Stimulated activated CD8-positive, alpha-beta memory T cell treated with anti-CD3 and anti-CD28 coated beads, Interleukin-7, amount 100 ng/mL, for 48 hours (primary cell): ENCODE measurements around the gene DPCD.
"Not testable (repeated sequence)": the region's sequence is repeated elsewhere in the genome, so short reads cannot be mapped to it uniquely, and the experiment has no call there.

Source experiments
- DNase-seq, 2 donors: peaks; one replicate each; pipeline ENCODE4 v3.0.0-alpha.2; 2020; ENCODE audit warnings: low read depth in 1 of 2; ENCODE audit errors: extremely low read depth in 1 of 2

Gene DPCD

DNA sequence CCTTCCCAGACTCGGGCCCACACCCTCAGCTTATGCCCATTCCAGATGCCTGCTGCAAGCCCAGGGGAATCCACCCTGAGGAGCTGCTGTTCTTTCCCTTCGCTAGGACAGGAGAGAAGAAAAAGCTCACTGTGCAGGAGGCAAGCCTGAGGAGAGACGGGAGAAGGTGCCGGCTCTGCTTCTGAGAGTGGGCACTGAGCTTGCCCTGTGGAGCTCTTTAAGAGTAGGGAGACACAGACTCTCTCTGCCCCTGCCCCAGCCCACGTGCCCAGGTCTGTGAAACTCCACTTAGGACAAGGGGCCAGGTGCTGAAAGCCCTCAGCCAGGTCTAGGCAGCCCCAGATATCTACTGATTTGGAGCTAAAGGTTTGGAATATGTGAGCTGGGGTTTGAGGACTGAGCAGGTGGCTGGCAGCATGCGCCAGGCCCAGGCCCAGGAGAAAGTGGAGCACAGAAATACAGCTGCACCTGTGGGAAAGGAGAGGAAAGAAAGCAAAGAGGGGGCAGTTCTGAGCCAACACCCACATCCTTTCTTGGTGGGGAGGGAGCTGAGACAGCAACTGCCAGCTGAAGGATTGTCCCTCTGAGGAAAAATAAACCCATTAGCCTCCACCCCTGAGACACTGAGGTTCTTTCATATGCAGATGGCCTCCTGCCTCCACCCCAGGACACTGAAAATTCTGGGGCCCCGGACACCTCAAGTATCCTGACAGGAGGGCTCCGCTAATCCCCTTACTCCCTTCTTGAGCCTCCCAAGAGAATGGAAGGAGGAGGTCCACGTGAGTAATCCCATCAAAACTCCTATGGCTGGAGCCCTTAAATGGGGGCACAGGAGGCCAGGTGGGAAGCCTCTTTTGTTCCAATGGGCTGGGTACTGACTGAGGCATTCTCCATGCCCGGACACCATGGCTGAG is 7.4 kb upstream of the DPCD start:
- DNase-seq = no peak

DNA sequence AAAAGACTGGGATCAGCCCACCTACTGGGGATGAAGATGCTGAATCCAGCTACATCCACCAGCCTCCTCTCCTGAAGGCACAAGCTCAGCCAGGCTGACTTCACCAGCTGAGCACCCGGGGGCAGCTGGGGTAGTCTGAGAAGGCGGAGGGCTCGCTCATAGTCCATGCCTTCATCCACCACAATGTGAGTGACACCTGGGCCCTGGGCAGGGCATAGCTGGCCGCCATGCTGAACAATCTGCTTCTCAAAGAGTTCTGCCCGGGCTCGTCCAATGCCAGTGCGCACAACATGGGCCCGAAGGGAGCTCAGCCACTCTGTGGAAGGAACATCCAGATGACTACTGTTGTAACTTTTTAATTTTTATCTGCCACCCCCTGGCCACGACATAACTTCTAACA is 2.3 kb upstream of the DPCD start:
- DNase-seq = no peak

GRCh38 chr10:101588879-101589278 is 758 bp downstream of the DPCD start:
- DNase-seq = no peak

GRCh38 chr10:101593331-101593730 is 5.2 kb downstream of the DPCD start:
- not testable (repeated sequence) for DNase-seq

GRCh38 chr10:101595591-101596433 is 7.7 kb downstream of the DPCD start:
- DNase-seq = no peak

- DNase-seq = no peak
Measured at GRCh38 chr10:101597091-101597900, 9.2 kb downstream of the DPCD start.

DNA sequence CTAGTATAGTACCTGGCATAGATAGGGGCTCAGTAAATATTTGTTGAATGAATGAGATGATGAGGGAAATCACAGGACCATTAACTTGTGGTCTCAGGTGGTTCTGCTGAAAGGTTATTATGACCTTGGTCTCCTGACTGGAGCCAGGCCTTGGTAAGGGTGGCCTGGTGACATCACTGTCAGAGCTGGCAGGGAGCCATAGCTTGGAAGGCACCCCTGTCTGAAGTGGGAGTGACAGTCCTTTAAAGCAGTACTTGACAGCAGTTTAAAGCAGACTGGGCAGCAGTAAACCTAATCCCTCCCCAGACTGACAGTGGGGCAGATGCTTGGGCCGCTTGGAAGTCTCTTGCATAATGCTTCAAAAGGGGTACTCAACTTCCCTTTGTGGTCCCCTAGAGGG is 13.4 kb downstream of the DPCD start:
- DNase-seq = no peak

DNA sequence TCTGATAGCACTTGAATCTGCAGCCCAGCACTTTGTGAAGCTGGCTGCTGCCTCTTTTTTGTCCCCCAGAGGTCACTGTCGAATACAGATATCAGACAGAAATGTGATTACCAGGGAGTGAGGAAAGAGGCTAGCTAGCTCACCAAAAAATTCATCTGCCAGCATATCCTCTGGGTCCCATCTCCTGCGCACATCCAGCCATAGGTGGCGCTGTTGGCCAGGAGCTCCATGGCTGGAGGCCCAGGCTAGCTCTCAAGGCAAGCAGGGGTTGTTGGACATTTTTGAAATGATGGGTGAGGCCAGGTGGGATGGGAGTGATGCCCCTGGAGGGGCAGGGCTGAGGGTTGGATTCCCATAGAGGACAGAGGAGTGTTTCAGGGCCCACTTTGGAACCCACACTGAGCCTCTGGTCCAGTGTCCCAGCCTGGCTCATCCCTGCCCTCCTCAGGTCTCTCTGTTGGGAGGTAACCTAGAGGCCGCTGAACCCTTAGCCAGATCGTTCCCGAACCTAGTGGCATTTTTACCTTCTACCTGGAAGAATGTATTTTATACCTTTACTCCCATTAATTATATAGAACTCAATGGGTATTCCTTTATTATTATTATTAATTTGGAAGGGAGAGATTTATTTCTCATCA is 14.8 kb downstream of the DPCD start:
- DNase-seq = peak; percentile 11 to 59

DNA sequence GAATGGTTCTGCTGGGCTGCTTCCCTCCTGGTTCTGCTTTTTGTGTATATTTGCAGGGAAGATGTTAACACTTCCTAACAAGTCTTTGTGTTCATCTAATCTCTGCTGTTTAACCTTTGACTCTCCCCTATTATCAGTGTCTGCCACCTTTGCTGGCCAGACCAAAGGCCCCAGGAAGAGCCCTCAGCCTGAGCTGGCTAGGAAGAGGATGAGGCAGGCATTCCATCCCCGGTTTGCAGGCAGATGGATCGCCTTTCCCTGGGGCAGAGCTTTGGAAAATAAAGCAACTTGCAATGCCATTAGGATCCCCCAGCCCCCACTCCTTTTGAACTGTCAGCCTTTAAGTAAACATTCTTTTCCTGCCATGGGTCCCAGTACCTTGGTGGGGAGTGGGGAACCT is 19.0 kb downstream of the DPCD start:
- no peak for DNase-seq

DNA sequence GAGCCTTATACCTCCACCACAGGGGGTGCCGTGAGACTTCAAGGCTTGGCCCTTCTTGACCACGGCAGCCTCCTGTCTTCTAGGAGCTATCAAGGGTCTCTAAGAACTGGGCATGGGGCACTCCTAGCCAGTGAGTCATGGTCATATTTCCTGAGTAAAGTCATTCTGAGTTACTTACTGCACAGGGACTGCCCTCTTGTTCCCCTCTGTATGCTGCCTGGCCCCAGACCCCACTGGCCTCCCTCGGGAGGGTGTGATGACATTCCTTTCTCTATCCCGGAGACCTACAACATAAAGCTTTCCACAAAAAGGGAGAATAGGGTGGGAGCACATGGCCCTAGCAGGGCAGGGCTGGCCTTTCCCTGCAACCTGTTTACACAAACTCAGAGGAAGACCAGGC is 21.4 kb downstream of the DPCD start:
- DNase-seq = no peak

DNA sequence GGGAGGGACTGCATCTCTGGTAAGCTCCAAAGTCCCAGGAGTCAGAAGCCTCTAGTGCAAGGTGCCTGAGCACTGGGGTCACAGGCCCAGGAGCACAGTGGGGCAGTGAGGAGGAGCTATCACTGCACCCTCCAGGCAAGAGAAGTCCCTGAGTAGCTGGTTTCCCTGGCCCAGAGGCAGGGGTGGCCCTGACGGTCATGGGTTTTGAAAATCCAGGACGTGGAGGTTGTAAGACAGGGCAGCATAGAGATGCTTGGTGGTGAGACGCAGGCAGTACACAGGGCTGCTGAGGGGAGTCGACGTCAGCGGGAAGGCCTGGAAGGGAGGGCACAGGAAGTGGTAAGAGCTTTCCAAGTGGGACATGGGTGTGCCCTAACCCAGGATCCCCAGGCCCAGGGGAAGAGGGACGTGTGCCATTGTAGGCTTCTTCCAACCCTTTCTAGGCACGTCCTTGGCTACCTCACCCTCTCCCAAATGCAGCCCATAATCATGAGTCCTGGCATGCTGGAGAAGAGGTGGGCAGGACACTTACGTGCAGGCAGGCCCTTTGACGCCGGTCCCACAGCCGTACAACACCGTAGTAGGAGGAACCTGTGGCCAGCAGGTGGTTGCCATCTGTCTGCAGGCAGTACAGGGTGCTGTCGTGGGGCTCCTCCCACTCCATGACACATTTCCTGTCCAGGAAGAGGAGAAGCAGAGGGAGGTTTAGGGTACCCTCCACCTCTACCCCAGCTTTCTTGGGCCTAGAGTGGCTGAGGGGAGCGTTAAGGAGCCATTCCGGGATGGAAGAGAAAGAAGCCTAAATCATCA is 23.2 kb downstream of the DPCD start:
- peak in 1 of 2 donors; percentile 25 for DNase-seq

GRCh38 chr10:101612086-101612485 is 24.0 kb downstream of the DPCD start:
- no peak for DNase-seq

- no peak for DNase-seq
Measured at GRCh38 chr10:101612872-101613271, 24.8 kb downstream of the DPCD start.

DNA sequence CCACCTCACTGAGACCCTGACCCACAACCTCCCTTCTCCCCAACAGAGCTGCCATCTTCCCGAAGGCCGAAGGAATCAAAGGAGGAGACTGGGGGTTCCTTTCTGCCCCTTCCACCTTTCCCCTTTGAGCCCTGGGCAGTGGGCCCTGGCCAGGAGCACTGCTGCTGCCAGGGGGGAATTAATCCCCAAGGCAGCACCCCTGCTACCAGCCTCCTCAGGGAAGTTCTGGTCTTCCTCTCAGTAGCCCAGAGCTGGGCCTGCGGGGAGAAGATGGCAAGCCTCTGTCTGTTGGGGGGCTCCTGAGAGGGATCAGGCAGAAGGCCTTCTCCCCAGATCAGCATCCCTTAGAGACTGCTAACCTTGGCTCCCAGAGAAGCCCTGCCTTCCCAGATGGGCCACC is 25.5 kb downstream of the DPCD start:
- DNase-seq = no peak

GRCh38 chr10:101614663-101615524 is 26.8 kb downstream of the DPCD start:
- no peak for DNase-seq

DNA sequence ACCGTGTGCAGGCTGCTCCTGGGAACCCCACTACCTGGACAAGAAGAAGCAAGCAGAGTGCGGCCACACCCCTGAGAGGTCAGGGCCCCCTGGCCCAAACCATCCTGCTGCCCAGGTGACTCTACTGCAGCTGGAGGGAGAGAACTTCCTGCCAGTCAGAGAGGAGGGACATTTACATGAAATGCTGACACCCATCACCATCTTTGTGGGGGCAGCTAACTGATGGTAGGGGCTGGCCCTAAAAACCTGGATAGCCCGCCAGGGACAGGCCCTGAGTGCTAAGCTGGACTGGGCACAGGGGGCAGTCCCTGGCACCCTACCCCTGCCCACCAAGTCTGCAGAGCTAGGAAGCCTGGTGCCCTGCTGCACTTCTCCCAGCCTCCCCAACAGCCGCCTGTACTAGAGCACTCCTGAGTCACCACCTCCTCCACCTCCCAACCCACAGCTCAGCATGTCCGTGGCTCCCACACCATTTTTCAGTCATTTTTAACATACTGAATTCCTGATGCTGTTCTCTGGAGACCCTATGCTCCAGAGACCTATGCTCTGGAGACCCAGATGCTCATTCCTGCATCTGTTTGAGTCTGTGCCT is 27.5 kb downstream of the DPCD start:
- no peak for DNase-seq

DNA sequence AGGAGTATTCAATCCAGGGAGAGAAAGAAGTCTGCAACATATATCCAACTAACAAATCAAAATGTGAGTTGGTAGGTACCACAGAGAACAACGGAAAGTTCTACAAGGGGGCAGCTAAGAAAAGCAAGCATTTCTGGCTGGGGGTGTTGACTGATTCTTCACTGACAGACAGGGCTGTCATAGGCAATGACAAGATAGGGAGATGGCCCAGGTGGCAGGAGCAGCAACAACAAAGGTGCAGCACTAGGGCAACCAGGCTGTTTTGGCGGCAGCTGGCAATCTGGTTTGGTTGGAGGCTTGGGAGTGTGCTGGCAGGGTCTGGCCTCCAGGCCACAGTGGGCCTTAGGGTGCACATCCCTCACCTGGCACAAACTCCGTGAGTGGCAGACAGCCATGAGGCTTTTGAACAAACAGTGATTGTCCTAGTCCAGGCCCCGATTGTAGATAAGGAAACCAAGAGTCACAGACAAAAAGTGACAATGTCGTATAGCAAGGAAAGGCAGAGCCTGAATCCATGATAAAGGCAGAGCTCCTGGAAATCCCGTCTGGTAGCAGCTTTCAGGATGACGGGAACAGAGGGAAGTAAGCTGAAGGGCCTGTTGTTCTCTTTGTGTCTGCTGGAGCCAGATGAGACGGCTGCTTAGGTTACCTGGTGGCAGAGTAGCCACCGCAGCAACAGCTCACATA is 28.4 kb downstream of the DPCD start:
- DNase-seq = no peak
